Lower lobe of right lung (tissue), 2 donors: ENCODE data around the gene MEGF10. TPM values are rescaled to one million over a fixed set of nuclear protein-coding genes. Genes with fewer than 3 reads are reported as not detected.

ENCODE experiments used
- ATAC-seq, 2 donors: fragments of 200-7000 bp; cut with Tn5 transposase; one replicate each; pipeline ENCODE4 v1.9.1; 2020 to 2022; ENCODE audit warnings: mild to moderate bottlenecking in 2 of 2, moderate library complexity in 2 of 2
- DNase-seq: peaks from one replicate; pipeline ENCODE4 v3.0.0-alpha.2; 2020
- H3K27ac ChIP-seq: fragments of 200-600 bp; one replicate; pipeline ENCODE4 v1.8.0; 2022
- H3K27me3 ChIP-seq: fragments of 200-600 bp; one replicate; pipeline ENCODE4 v1.8.0; 2022; ENCODE audit warnings: low read depth
- H3K36me3 ChIP-seq: fragments of 200-600 bp; one replicate; pipeline ENCODE4 v1.8.0; 2022; ENCODE audit warnings: mild to moderate bottlenecking
- H3K4me1 ChIP-seq: fragments of 200-600 bp; one replicate; pipeline ENCODE4 v1.8.0; 2022
- H3K4me3 ChIP-seq: fragments of 200-600 bp; one replicate; pipeline ENCODE4 v1.8.0; 2022; ENCODE audit warnings: mild to moderate bottlenecking
- H3K9me3 ChIP-seq: fragments of 200-600 bp; one replicate; pipeline ENCODE4 v1.8.0; 2022
- intact Hi-C: fragments of 100-400 bp; cut with DNase I; formaldehyde crosslinking; loops from one replicate; pipeline ENCODE4 v1.11.0; 2022
- total RNA-seq: library from RNA; stranded (reverse); fragmentation: NEBNext Ultra II Directional; extraction: Animal tissue kit (Norgen Biotek cat#: 25700); gene quantifications from one replicate; pipeline ENCODE4 v1.2.1, GENCODE V29; 2021
- TF ChIP-seq, protein P1 (sequence below): fragments of 200-600 bp; IDR thresholded peaks from one replicate; pipeline ENCODE4 v1.8.0; 2022; ENCODE audit warnings: antibody characterized with exemption, mild to moderate bottlenecking
- donor health status: DM: no; HTN: yes; CAD: no; lungs with severe emphysema.

The MEGF10 gene
- total RNA-seq, 1 donor from 2014 or later: 0.30 TPM

DNA sequence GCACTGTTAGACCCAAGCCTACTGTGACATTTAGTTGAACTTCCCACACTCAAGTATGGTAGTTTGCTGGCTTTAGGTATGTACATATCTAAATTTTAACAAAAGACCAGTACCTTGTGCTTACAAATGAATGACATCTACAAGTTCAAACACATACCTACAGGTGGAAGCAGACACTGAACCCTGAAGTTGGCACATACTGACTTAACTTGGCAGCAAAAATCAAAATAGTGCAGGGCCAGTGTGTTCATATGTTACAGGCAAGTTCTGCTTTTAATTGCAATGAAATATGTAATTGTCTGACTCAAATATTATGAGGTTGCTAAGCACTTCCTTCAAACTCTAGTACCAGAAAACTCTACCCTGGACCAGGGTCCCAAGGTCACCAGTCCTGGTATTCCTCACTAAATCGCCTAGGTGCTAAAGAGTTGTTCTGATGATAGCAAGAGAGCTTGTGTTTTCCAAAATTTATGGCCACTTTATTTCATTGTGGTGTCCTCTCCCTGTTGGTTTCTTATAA, 77.4 kb downstream of the MEGF10 start:
- DNase-seq (no peak), ATAC-seq (no peak)
- no peaks in the 10 kb centered on the region for H3K9me3 ChIP-seq
- no peak overlapping the region for H3K27ac ChIP-seq
- no peaks in the 10 kb centered on the region for H3K4me1 ChIP-seq
- intact Hi-C loops: no loop called here
- TF ChIP-seq, protein P1, sequence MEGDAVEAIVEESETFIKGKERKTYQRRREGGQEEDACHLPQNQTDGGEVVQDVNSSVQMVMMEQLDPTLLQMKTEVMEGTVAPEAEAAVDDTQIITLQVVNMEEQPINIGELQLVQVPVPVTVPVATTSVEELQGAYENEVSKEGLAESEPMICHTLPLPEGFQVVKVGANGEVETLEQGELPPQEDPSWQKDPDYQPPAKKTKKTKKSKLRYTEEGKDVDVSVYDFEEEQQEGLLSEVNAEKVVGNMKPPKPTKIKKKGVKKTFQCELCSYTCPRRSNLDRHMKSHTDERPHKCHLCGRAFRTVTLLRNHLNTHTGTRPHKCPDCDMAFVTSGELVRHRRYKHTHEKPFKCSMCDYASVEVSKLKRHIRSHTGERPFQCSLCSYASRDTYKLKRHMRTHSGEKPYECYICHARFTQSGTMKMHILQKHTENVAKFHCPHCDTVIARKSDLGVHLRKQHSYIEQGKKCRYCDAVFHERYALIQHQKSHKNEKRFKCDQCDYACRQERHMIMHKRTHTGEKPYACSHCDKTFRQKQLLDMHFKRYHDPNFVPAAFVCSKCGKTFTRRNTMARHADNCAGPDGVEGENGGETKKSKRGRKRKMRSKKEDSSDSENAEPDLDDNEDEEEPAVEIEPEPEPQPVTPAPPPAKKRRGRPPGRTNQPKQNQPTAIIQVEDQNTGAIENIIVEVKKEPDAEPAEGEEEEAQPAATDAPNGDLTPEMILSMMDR: no peak
- H3K4me3 ChIP-seq: no peak overlapping the region
- H3K36me3 ChIP-seq: no peaks in the 10 kb centered on the region
- H3K27me3 ChIP-seq: no peaks in the 10 kb centered on the region

DNA sequence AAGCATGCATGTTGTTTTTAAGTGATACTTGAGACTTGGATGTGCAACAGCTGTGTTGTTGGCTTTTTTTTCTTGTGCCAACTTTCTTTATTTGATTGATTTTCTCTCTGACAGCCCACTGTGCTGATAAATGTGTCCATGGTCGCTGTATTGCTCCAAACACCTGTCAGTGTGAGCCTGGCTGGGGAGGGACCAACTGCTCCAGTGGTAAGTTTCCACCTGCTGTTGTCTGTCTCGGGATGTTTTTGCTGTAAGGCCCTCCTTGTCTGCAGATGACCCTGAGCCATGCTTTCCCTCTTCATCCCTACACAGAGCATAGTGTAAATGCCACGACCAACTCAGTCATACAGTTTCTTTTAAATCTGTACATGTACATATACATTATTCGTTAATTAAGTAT, 79.2 kb downstream of the MEGF10 start:
- H3K9me3 ChIP-seq: no peaks in the 10 kb centered on the region
- H3K27me3 ChIP-seq: no peaks in the 10 kb centered on the region
- H3K27ac ChIP-seq: no peak overlapping the region
- intact Hi-C loops: no loop called here
- TF ChIP-seq, protein P1: no peak
- H3K4me1 ChIP-seq: no peaks in the 10 kb centered on the region
- H3K4me3 ChIP-seq: no peak overlapping the region
- ATAC-seq (no peak), DNase-seq (no peak)
- H3K36me3 ChIP-seq: no peaks in the 10 kb centered on the region

DNA sequence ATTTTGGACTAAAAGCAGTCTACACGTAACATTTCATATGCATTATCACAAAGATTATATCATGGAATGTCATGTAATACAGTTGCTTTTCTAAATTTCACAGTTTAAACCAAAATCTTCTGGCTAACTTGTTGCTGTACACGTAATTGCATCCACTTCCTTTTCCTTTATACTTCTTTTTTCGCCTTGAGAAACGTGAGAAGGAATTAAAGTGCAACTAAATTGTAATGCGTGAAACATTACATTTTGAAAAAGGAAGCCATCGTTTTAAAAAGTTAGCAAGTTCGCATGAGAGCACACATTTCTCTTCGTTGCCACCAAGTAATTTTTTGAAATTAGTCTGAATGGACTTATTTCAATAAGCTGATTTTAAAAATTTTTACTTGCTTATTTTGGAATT, 80.0 kb downstream of the MEGF10 start:
- Histone ChIP-seq H3K4me3 (no peak overlapping the region), H3K27ac (no peak overlapping the region), H3K4me1 (no peaks in the 10 kb centered on the region), H3K36me3 (no peaks in the 10 kb centered on the region), H3K9me3 (no peaks in the 10 kb centered on the region), H3K27me3 (no peaks in the 10 kb centered on the region)
- ATAC-seq (no peak), DNase-seq (no peak)
- TF ChIP-seq, protein P1: no peak
- intact Hi-C loops: no loop called here

DNA sequence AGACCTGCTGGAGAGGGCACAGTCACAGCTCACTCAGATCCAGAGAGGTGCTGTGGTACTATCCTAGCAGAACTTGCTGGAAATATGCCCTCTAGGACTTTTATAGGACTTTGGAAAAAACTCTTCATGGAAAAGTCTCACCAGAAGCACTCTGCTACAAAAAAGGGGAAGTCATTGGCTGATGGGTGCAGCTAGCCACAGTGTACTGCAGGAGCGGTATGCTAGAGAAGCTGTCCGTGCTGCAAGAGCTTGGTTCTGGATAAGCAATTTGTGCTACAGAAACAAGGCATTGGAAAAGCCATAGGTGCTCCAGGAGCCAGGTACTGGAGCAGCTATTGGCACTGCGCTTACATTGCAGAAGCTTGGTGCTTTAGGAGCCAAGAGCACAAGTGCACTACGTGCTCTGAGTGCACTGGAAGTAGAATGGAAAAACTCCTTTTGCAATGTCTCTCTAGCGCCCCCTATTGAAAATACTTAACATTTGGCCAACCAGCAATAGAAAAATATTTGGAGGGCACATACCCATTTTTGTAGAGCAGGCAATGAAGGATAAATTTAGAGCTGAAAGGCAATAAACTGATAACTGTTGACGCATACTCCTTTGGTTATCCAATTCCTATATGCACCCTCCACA, 83.4 kb downstream of the MEGF10 start:
- DNase-seq (no peak), ATAC-seq (no peak)
- no peaks in the 10 kb centered on the region for H3K9me3 ChIP-seq
- no peaks in the 10 kb centered on the region for H3K36me3 ChIP-seq
- TF ChIP-seq, protein P1: no peak
- H3K27me3 ChIP-seq: no peaks in the 10 kb centered on the region
- H3K4me1 ChIP-seq: no peaks in the 10 kb centered on the region
- intact Hi-C loops: no loop called here
- H3K4me3 ChIP-seq: no peak overlapping the region
- H3K27ac ChIP-seq: no peak overlapping the region

DNA sequence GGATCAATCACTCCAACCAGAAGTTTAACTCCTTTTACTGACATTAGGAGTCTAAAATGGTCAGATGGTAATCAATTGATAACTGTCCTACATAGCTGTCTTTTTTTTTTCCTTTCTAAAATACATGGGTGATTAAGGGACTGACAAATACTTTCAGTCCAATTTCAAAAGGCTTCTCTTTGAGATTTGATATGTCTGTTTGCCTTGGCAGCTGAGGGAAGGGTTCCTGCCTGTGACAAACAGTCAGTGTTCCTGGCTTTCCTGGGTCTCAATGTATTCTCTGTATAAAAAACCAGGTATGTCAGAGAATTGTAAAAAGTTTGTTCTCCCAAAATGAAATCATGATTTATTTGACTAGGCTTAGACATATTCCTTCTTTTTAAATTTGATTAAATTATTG, 84.5 kb downstream of the MEGF10 start:
- TF ChIP-seq, protein P1: no peak
- no peak for ATAC-seq

More for the DNA sequence above, 84.5 kb downstream of the MEGF10 start:
- no peak overlapping the region for H3K27ac ChIP-seq
- DNase-seq: no peak
- intact Hi-C loops: no loop called here
- H3K4me1 ChIP-seq: no peaks in the 10 kb centered on the region
- H3K27me3 ChIP-seq: no peaks in the 10 kb centered on the region
- H3K9me3 ChIP-seq: no peaks in the 10 kb centered on the region
- H3K4me3 ChIP-seq: no peak overlapping the region
- H3K36me3 ChIP-seq: no peaks in the 10 kb centered on the region
